Colon (tissue), 2 donors: ENCODE data around the gene DOP1A.
"Not testable (repeated sequence)": the region's sequence is repeated elsewhere in the genome, so short reads cannot be mapped to it uniquely, and the experiment has no call there.

Experiments used
- FAIRE-seq: peaks from 2 replicates; lab custom pipeline; 2012; peaks lifted over from hg19 to GRCh38; lab: Jason Lieb, UNC
- donor health status: control.
- donor health status: control.

The DOP1A gene

GRCh38 chr6:83151114-83151513 is 83.6 kb downstream of the DOP1A start:
- FAIRE-seq = no peak

- FAIRE-seq = no peak
Observed at GRCh38 chr6:83152913-83153312, 85.4 kb downstream of the DOP1A start.

GRCh38 chr6:83153883-83154521 is 86.5 kb downstream of the DOP1A start:
- no peak for FAIRE-seq

- peak; percentile 21 for FAIRE-seq
Observed at GRCh38 chr6:83155794-83156193, 88.3 kb downstream of the DOP1A start.

- no peak for FAIRE-seq
Observed at GRCh38 chr6:83160167-83160566, 92.7 kb downstream of the DOP1A start.

- FAIRE-seq = no peak
Observed at GRCh38 chr6:83167726-83168278, 100.3 kb downstream of the DOP1A start.

- no peak for FAIRE-seq
Observed at GRCh38 chr6:83168556-83168955, 101.1 kb downstream of the DOP1A start.

GRCh38 chr6:83169106-83169505 is 101.6 kb downstream of the DOP1A start:
- FAIRE-seq = no peak

GRCh38 chr6:83169511-83169910 is 102.0 kb downstream of the DOP1A start:
- FAIRE-seq = no peak

GRCh38 chr6:83176246-83176645 is 108.8 kb downstream of the DOP1A start:
- FAIRE-seq = no peak

- no peak for FAIRE-seq
Observed at GRCh38 chr6:83180426-83180950, 113.0 kb downstream of the DOP1A start.

- FAIRE-seq = no peak
Observed at GRCh38 chr6:83182114-83182513, 114.6 kb downstream of the DOP1A start.

- FAIRE-seq = no peak
Observed at GRCh38 chr6:83183082-83183828, 115.8 kb downstream of the DOP1A start.

- no peak for FAIRE-seq
Observed at GRCh38 chr6:83185096-83185495, 117.6 kb downstream of the DOP1A start.

GRCh38 chr6:83188501-83188900 is 121.0 kb downstream of the DOP1A start:
- no peak for FAIRE-seq

- FAIRE-seq = no peak
Observed at GRCh38 chr6:83190626-83191025, 123.2 kb downstream of the DOP1A start.

GRCh38 chr6:83191974-83192373 is 124.5 kb downstream of the DOP1A start:
- FAIRE-seq = not testable (repeated sequence)

GRCh38 chr6:83192456-83192855 is 125.0 kb downstream of the DOP1A start:
- FAIRE-seq = no peak

GRCh38 chr6:83192871-83193746 is 125.6 kb downstream of the DOP1A start, which contains the start of the genes PGM3 and RWDD2A:
PGM3 (minus strand) TSS chr6:83193265; CDS start chr6:83191012, 2,253 bp downstream.
RWDD2A (plus strand) TSS chr6:83193357; CDS start chr6:83194452, 1,095 bp downstream.
- FAIRE-seq = no peak

- no peak for FAIRE-seq
Observed at GRCh38 chr6:83193747-83194566, 126.5 kb downstream of the DOP1A start.
